Calu3 (cell line): Measurements from ENCODE around the gene USP32. TPM values are rescaled to one million over a fixed set of nuclear protein-coding genes. Genes with fewer than 3 reads are reported as not detected.

Experiments
- BruUV-seq: library from RNA; stranded (reverse); fragments of 400-500 nt; replicated peaks from 2 replicates; lab custom pipeline; 2021; lab: Mats Ljungman, UMichigan
- CTCF ChIA-PET: fragments of 300-600 bp; sonication (Branson Sonifier 250); formaldehyde crosslinking; loops from one replicate; lab custom pipeline; 2022; ENCODE audit warnings: antibody characterized with exemption; lab: Charles Lee
- DNase-seq: peaks from one replicate; pipeline ENCODE4 v3.0.0; 2022
- H3K27ac Mint-ChIP-seq: one replicate; pipeline ENCODE4 v1.8.0; 2022; ENCODE audit warnings: mixed read lengths; ENCODE audit not compliant: unreplicated experiment
- H3K27me3 Mint-ChIP-seq: one replicate; pipeline ENCODE4 v1.8.0; 2022; ENCODE audit warnings: mixed read lengths; ENCODE audit not compliant: unreplicated experiment
- H3K36me3 Mint-ChIP-seq: one replicate; pipeline ENCODE4 v1.8.0; 2022; ENCODE audit warnings: mild to moderate bottlenecking, moderate library complexity, mixed read lengths; ENCODE audit not compliant: insufficient read depth, unreplicated experiment
- H3K4me1 Mint-ChIP-seq: one replicate; pipeline ENCODE4 v1.8.0; 2022; ENCODE audit warnings: mild to moderate bottlenecking, low read depth, mixed read lengths; ENCODE audit not compliant: unreplicated experiment
- H3K4me3 Mint-ChIP-seq: one replicate; pipeline ENCODE4 v1.8.0; 2022; ENCODE audit warnings: mild to moderate bottlenecking, low read depth, moderate library complexity, mixed read lengths; ENCODE audit not compliant: unreplicated experiment
- H3K9me3 Mint-ChIP-seq: one replicate; pipeline ENCODE4 v1.8.0; 2022; ENCODE audit warnings: low read depth, mixed read lengths; ENCODE audit not compliant: unreplicated experiment
- intact Hi-C: fragments of 100-400 bp; cut with micrococcal nuclease; formaldehyde crosslinking; loops from one replicate; pipeline ENCODE4 v1.10.0; 2022; ENCODE audit not compliant: unreplicated experiment
- total RNA-seq: library from RNA; stranded (reverse); gene quantifications from 2 replicates; pipeline ENCODE4 v1.2.3, GENCODE V29; 2022
- TF ChIP-seq, protein P1 (sequence below): fragments of 200-600 bp; IDR thresholded peaks from one replicate; pipeline ENCODE4 v1.8.0; 2022; ENCODE audit warnings: antibody characterized with exemption; ENCODE audit not compliant: unreplicated experiment

The USP32 gene
- total RNA-seq, 1 experiment from 2014 or later: 29.6 TPM

GRCh38 chr17:60392845-60393702 lies 1.1 kb upstream of the USP32 start:
- intact Hi-C loops: no loop called here
- CTCF ChIA-PET: interaction anchor here (0.5 kb wide), 1 partner anchor 20 kb away, joined by 3 read pairs; no protein-coding TSS in a partner anchor
- Mint-ChIP-seq H3K36me3 (peaks cover 33% of the 10 kb centered on the region), H3K4me3 (peak overlapping the region; percentile 88), H3K27me3 (no peaks in the 10 kb centered on the region), H3K4me1 (peaks cover 17% of the 10 kb centered on the region), H3K9me3 (no peaks in the 10 kb centered on the region), H3K27ac (peak overlapping the region; percentile 79)
- TF ChIP-seq, protein P1, sequence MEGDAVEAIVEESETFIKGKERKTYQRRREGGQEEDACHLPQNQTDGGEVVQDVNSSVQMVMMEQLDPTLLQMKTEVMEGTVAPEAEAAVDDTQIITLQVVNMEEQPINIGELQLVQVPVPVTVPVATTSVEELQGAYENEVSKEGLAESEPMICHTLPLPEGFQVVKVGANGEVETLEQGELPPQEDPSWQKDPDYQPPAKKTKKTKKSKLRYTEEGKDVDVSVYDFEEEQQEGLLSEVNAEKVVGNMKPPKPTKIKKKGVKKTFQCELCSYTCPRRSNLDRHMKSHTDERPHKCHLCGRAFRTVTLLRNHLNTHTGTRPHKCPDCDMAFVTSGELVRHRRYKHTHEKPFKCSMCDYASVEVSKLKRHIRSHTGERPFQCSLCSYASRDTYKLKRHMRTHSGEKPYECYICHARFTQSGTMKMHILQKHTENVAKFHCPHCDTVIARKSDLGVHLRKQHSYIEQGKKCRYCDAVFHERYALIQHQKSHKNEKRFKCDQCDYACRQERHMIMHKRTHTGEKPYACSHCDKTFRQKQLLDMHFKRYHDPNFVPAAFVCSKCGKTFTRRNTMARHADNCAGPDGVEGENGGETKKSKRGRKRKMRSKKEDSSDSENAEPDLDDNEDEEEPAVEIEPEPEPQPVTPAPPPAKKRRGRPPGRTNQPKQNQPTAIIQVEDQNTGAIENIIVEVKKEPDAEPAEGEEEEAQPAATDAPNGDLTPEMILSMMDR: no peak
- DNase-seq: peak; percentile 19
- TSS peak; percentile 95 for BruUV-seq

DNA sequence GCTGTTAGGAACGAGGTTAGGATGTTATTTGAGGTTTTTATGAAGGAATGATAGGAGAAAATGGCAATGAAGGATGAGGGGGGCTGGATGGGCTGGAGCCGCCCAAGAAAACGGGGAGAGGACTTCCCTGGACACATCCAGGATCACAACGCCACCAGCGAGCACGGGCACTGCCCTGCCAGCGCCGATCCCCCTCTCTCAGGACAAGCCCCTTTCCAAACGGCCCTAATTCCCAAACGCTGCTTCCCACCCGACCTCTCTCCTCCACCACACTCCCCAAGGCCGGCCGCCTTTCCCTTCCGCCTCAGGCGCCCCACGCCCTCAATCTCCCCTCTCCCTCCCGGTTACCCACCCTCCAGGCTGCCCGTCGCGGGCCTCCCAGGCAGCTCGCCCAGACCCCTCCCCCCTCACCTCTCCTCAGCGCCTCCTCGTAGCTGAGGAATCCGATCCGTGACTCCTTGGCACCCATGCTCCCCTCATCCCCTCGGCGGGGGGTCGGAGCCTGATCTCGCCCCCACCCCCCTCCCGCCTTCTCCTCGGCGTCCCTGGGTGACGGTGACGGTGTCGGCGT lies 377 bp downstream of the USP32 start:
- Mint-ChIP-seq H3K4me1 (peaks cover 22% of the 10 kb centered on the region), H3K36me3 (peaks cover 33% of the 10 kb centered on the region), H3K27ac (peak overlapping the region; percentile 79), H3K9me3 (no peaks in the 10 kb centered on the region), H3K4me3 (peak overlapping the region; percentile 88), H3K27me3 (no peaks in the 10 kb centered on the region)
- TF ChIP-seq, protein P1: no peak
- CTCF ChIA-PET: interaction anchor here (0.6 to 1.0 kb wide), 5 partner anchors 9 to 224 kb away, joined by 3 to 5 read pairs (median 4); no protein-coding TSS in a partner anchor
- no peak for DNase-seq
- no TSS peak for BruUV-seq
- intact Hi-C loops: no loop called here

DNA sequence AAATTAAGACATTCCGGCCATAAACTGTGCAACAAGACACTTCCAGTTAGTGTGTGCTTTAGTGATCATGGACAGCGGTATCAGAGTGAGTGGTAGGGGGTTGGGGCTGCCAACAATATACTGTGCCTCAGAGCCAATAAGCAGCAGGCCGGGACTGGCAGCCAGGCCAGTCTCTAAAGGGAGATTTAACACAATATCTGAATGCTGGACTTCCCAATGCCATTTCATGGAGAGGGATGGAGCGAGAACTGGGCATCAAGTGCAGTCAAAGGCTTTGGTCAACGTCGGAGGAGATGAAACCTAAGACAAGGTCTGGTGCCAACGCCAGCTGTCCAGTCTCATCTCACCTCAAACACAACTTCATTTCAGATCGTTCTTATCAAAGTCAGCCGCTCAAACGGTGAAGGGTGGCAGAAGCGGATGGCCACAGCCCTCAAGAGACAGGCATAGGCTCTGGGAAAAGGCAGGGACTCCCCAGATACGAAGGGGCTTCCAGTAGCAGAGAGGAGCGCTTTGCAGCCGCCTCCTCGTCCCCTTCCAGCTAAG lies 935 bp downstream of the USP32 start:
- intact Hi-C loops: no loop called here
- TF ChIP-seq, protein P1: no peak
- Mint-ChIP-seq H3K4me3 (peak overlapping the region; percentile 88), H3K36me3 (peaks cover 33% of the 10 kb centered on the region), H3K4me1 (peaks cover 27% of the 10 kb centered on the region), H3K27ac (peak overlapping the region; percentile 79), H3K9me3 (no peaks in the 10 kb centered on the region), H3K27me3 (no peaks in the 10 kb centered on the region)
- BruUV-seq: no TSS peak
- DNase-seq: peak; percentile 4
- CTCF ChIA-PET: no interaction called here

GRCh38 chr17:60390186-60390585 lies 1.7 kb downstream of the USP32 start:
- Mint-ChIP-seq H3K27ac (peak overlapping the region; percentile 79), H3K27me3 (no peaks in the 10 kb centered on the region), H3K36me3 (peaks cover 33% of the 10 kb centered on the region), H3K4me3 (peak overlapping the region; percentile 88), H3K4me1 (peaks cover 30% of the 10 kb centered on the region), H3K9me3 (no peaks in the 10 kb centered on the region)
- CTCF ChIA-PET: no interaction called here
- intact Hi-C loops: no loop called here
- no peak for DNase-seq
- TF ChIP-seq, protein P1: no peak
- TSS peak; percentile 36 for BruUV-seq
